B cell (primary cell): Measurements from ENCODE around the gene MARK2. TPM values are rescaled to one million over a fixed set of nuclear protein-coding genes. Genes with fewer than 3 reads are reported as not detected.

Experiments used
- ATAC-seq: fragments of 200-7000 bp; cut with Tn5 transposase; one replicate; pipeline ENCODE4 v1.10.0; 2021; ENCODE audit warnings: low read depth, mild to moderate bottlenecking, moderate number of reproducible peaks, moderate library complexity
- CTCF ChIA-PET: fragments of 350-600 bp; sonication (Branson Sonifier 250); formaldehyde crosslinking; loops from one replicate; lab custom pipeline; 2021; ENCODE audit warnings: antibody characterized with exemption, inconsistent platforms; lab: Charles Lee
- POLR2A ChIA-PET: fragments of 350-600 bp; sonication (Branson Sonifier 250); formaldehyde crosslinking; loops from one replicate; lab custom pipeline; 2021; ENCODE audit warnings: antibody characterized with exemption; lab: Charles Lee
- DNase-seq: peaks from one replicate; pipeline ENCODE4 v3.0.0; 2013
- H2AFZ ChIP-seq: 2 replicates; pipeline ENCODE4 v1.6.1; 2012; ENCODE audit warnings: mild to moderate bottlenecking, low read depth, low read length; ENCODE audit not compliant: insufficient read depth, poor library complexity, severe bottlenecking
- H3K27ac ChIP-seq, 2 donors: 1 replicate in 1 of 2; 2 replicates in 1 of 2; pipeline ENCODE4 v1.5.1; 2012 to 2013; ENCODE audit warnings: low read length in 2 of 2, mild to moderate bottlenecking in 2 of 2, moderate library complexity in 1 of 2
- H3K27me3 ChIP-seq, 4 experiments: fragments of 200-600 bp in 1 of 4; sonication (generic) in 1 of 4; replicated peaks in 1 of 4; 1 replicate in 2 of 4; 2 replicates in 2 of 4; pipeline versions ENCODE4 v1.6.1 to v1.7.0; 2013 to 2016; ENCODE audit warnings: low read length in 3 of 4, mild to moderate bottlenecking in 2 of 4, mixed read lengths in 1 of 4, moderate library complexity in 1 of 4; ENCODE audit not compliant: insufficient read depth in 4 of 4, control insufficient read depth in 3 of 4; ENCODE audit errors: control extremely low read depth in 1 of 4
- H3K36me3 ChIP-seq, 2 experiments: replicated peaks in 1 of 2; 1 replicate in 1 of 2; 2 replicates in 1 of 2; pipeline versions ENCODE4 v1.6.1 to v1.7.1; 2013; ENCODE audit warnings: low read length in 1 of 2; ENCODE audit not compliant: insufficient read depth in 2 of 2, control insufficient read depth in 1 of 2; ENCODE audit errors: control extremely low read depth in 1 of 2, extremely low read depth in 1 of 2
- H3K4me1 ChIP-seq, 2 donors: fragments of 200-600 bp in 1 of 2; sonication (generic) in 1 of 2; 1 replicate in 1 of 2; 2 replicates in 1 of 2; pipeline versions ENCODE4 v1.5.1 to v1.6.1; 2013 to 2017; ENCODE audit warnings: low read length in 2 of 2; ENCODE audit not compliant: control insufficient read depth in 2 of 2, insufficient read depth in 2 of 2
- H3K4me2 ChIP-seq: replicated peaks from 2 replicates; pipeline ENCODE3; 2012; ENCODE audit warnings: mild to moderate bottlenecking, low read depth, low read length; ENCODE audit not compliant: poor library complexity, severe bottlenecking
- H3K4me3 ChIP-seq, 5 experiments: fragments of 200-600 bp in 1 of 5; sonication (generic) in 1 of 5; 1 replicate in 3 of 5; 2 replicates in 2 of 5; pipeline versions ENCODE4 v1.5.1 to v1.7.0; 2011 to 2016; ENCODE audit warnings: low read length in 4 of 5, mild to moderate bottlenecking in 4 of 5, low read depth in 2 of 5, control low read depth in 1 of 5, moderate library complexity in 1 of 5; ENCODE audit not compliant: insufficient read depth in 1 of 5; ENCODE audit errors: control extremely low read depth in 1 of 5, extremely low read depth in 1 of 5
- H3K79me2 ChIP-seq: fragments of 200-600 bp; sonication (generic); one replicate; pipeline ENCODE4 v1.6.0; 2016; ENCODE audit warnings: low read length; ENCODE audit not compliant: control insufficient read depth, insufficient read depth
- H3K9ac ChIP-seq: fragments of 200-600 bp; sonication (generic); 2 replicates; pipeline ENCODE4 v1.6.1; 2017; ENCODE audit warnings: mild to moderate bottlenecking, low read length, moderate library complexity
- H3K9me3 ChIP-seq, 3 donors: one replicate each; pipeline versions ENCODE4 v1.6.1 to v1.7.1; 2013; ENCODE audit warnings: low read length in 2 of 3; ENCODE audit not compliant: control insufficient read depth in 2 of 3, insufficient read depth in 1 of 3; ENCODE audit errors: control extremely low read depth in 1 of 3
- H4K20me1 ChIP-seq: 2 replicates; pipeline ENCODE4 v1.6.0; 2012; ENCODE audit warnings: mild to moderate bottlenecking, low read length; ENCODE audit not compliant: insufficient read depth, control insufficient read depth, poor library complexity, severe bottlenecking
- H3K27ac Mint-ChIP-seq: one replicate; pipeline ENCODE4 v1.8.0; 2021; ENCODE audit warnings: mixed read lengths
- H3K27me3 Mint-ChIP-seq: one replicate; pipeline ENCODE4 v1.8.0; 2021; ENCODE audit warnings: mixed read lengths
- H3K4me1 Mint-ChIP-seq: one replicate; pipeline ENCODE4 v1.8.0; 2021; ENCODE audit warnings: mixed read lengths
- H3K4me3 Mint-ChIP-seq: one replicate; pipeline ENCODE4 v1.8.0; 2021; ENCODE audit warnings: mixed read lengths
- H3K9me3 Mint-ChIP-seq: one replicate; pipeline ENCODE4 v1.8.0; 2022; ENCODE audit warnings: mixed read lengths; ENCODE audit not compliant: insufficient read depth
- EZH2 ChIP-seq: IDR thresholded peaks from 2 replicates; pipeline ENCODE4 v1.6.1; 2012; ENCODE audit warnings: borderline replicate concordance, low read depth, mild to moderate bottlenecking, moderate library complexity, low read length; ENCODE audit not compliant: insufficient read depth, poor library complexity, severe bottlenecking
- WGBS: methylation state at CpG from one replicate; pipeline ENCODE4 v1.1.5; 2013; ENCODE audit warnings: missing lambda C conversion rate; ENCODE audit not compliant: insufficient coverage; 5-methylcytosine and 5-hydroxymethylcytosine counted together
- intact Hi-C: fragments of 100-400 bp; cut with micrococcal nuclease; formaldehyde crosslinking; loops from one replicate; pipeline ENCODE4 v1.10.0; 2022
- polyA plus RNA-seq: library from polyadenylated mRNA; depleted of rRNA; stranded (reverse); fragments of >200 nt; gene quantifications from 2 replicates; pipeline ENCODE4 v1.2.3, GENCODE V29; 2012
- total RNA-seq, 2 donors: library from RNA; stranded (reverse); fragments of 120-200 nt in 1 of 2; gene quantifications; 1 replicate in 1 of 2; 2 replicates in 1 of 2; pipeline versions ENCODE4 v1.2.3 to v1.2.4, GENCODE V29; 2013 to 2022
- TF ChIP-seq, protein P1 (sequence below): fragments of 200-600 bp; IDR thresholded peaks from one replicate; pipeline ENCODE4 v1.8.0; 2022; ENCODE audit warnings: antibody characterized with exemption, mild to moderate bottlenecking

The MARK2 gene
- total and polyA plus RNA-seq, 2 donors (not counting 1 experiment from before 2014, with no cell fraction given): 47.2 to 58.1 TPM

- H3K79me2 ChIP-seq: peaks cover 9% of the 10 kb centered on the region
- H3K27ac ChIP-seq: no peak overlapping the region
- POLR2A ChIA-PET: no interaction called here
- H3K9me3 ChIP-seq: no peaks in the 10 kb centered on the region
- no peak overlapping the region for H3K4me2 ChIP-seq
- Mint-ChIP-seq H3K27ac (no peak overlapping the region), H3K9me3 (no peaks in the 10 kb centered on the region), H3K4me1 (no peaks in the 10 kb centered on the region), H3K27me3 (no peaks in the 10 kb centered on the region), H3K4me3 (no peak overlapping the region)
- intact Hi-C loops: no loop called here
- no peak for TF ChIP-seq EZH2
- TF ChIP-seq, protein P1, sequence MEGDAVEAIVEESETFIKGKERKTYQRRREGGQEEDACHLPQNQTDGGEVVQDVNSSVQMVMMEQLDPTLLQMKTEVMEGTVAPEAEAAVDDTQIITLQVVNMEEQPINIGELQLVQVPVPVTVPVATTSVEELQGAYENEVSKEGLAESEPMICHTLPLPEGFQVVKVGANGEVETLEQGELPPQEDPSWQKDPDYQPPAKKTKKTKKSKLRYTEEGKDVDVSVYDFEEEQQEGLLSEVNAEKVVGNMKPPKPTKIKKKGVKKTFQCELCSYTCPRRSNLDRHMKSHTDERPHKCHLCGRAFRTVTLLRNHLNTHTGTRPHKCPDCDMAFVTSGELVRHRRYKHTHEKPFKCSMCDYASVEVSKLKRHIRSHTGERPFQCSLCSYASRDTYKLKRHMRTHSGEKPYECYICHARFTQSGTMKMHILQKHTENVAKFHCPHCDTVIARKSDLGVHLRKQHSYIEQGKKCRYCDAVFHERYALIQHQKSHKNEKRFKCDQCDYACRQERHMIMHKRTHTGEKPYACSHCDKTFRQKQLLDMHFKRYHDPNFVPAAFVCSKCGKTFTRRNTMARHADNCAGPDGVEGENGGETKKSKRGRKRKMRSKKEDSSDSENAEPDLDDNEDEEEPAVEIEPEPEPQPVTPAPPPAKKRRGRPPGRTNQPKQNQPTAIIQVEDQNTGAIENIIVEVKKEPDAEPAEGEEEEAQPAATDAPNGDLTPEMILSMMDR: no peak
- H3K27me3 ChIP-seq: no peaks in the 10 kb centered on the region
- no peak overlapping the region for H3K9ac ChIP-seq
- DNase-seq (no peak), ATAC-seq (no peak)
- CTCF ChIA-PET: interaction anchor here (0.7 kb wide), 1 partner anchor 68 kb away, joined by 3 read pairs; no protein-coding TSS in a partner anchor
- H3K4me1 ChIP-seq: no peaks in the 10 kb centered on the region
- H2AFZ ChIP-seq: no peak overlapping the region
- H3K4me3 ChIP-seq: no peak overlapping the region
- 98% methylated on average over 12 of the region's 13 CpGs for WGBS
- H4K20me1 ChIP-seq: peaks cover 87% of the 10 kb centered on the region
- peaks cover 3 to 90% of the 10 kb centered on the region in 2 experiments for H3K36me3 ChIP-seq
These were observed 65.8 kb downstream of the MARK2 start for GRCh38 chr11:63904743-63905142.

DNA sequence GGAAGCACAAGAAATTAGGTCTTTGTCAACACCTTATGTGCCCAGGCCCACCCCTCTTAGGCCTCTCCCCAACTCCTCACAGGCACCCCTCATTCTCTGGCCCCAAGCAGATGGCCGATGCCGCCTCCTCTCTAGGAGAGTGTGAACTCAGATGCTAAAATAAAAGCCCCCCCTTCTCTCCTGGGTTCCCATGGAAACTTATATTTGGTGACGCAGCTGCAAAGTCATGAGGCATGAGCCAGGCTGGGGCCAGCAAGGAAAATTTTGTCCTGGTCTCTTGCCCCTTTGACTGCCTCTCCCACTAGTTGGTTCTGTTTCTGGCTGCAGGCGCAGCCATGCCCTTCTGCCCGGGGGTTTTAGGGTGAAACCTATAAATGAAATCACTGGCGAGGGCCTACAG is 66.3 kb downstream of the MARK2 start:
- POLR2A ChIA-PET: no interaction called here
- DNase-seq: no peak
- H3K36me3 ChIP-seq: peaks cover 3 to 89% of the 10 kb centered on the region in 2 experiments
- no peaks in the 10 kb centered on the region for H3K27me3 ChIP-seq
- intact Hi-C loops: no loop called here
- H3K4me1 Mint-ChIP-seq: no peaks in the 10 kb centered on the region
- TF ChIP-seq, protein P1: no peak
- no peak for TF ChIP-seq EZH2
- H2AFZ ChIP-seq: no peak overlapping the region
- no peak overlapping the region for H3K27ac ChIP-seq
- H3K4me2 ChIP-seq: no peak overlapping the region
- CTCF ChIA-PET: interaction anchor here (0.6 to 0.7 kb wide), 2 partner anchors 68 to 265 kb away, joined by 3 read pairs; no protein-coding TSS in a partner anchor
- no peak overlapping the region for H3K4me3 ChIP-seq
- H3K27ac Mint-ChIP-seq: no peak overlapping the region
- H3K4me3 Mint-ChIP-seq: no peak overlapping the region
- no peak for ATAC-seq
- peaks cover 87% of the 10 kb centered on the region for H4K20me1 ChIP-seq
- no peaks in the 10 kb centered on the region for H3K4me1 ChIP-seq
- H3K9ac ChIP-seq: no peak overlapping the region
- no peaks in the 10 kb centered on the region for H3K27me3 Mint-ChIP-seq
- 96% methylated on average over 6 of the region's 6 CpGs for WGBS
- peaks cover 9% of the 10 kb centered on the region for H3K79me2 ChIP-seq
- no peaks in the 10 kb centered on the region for H3K9me3 Mint-ChIP-seq
- no peaks in the 10 kb centered on the region for H3K9me3 ChIP-seq
